CD4-positive, alpha-beta memory T cell (primary cell): Measurements from ENCODE around the gene CPVL. TPM values are rescaled to one million over a fixed set of nuclear protein-coding genes. Genes with fewer than 3 reads are reported as not detected.
"Not testable (repeated sequence)": the region's sequence is repeated elsewhere in the genome, so short reads cannot be mapped to it uniquely, and the experiment has no call there.

ENCODE experiments used
- CTCF ChIA-PET: fragments of 350-600 bp; sonication (Branson Sonifier 250); formaldehyde crosslinking; loops from one replicate; lab custom pipeline; 2021; ENCODE audit warnings: inconsistent platforms; ENCODE audit not compliant: partially characterized antibody; lab: Charles Lee
- POLR2A ChIA-PET: fragments of 350-600 bp; sonication (Branson Sonifier 250); formaldehyde crosslinking; loops from one replicate; lab custom pipeline; 2021; ENCODE audit not compliant: partially characterized antibody; lab: Charles Lee
- DNase-seq, 5 donors: peaks; one replicate each; pipeline versions ENCODE4 v3.0.0 to v3.0.0-alpha.2; 2020 to 2022; ENCODE audit warnings: mixed read lengths in 1 of 5
- H3K27ac ChIP-seq: one replicate; pipeline ENCODE4 v1.7.0; 2013; ENCODE audit warnings: low read depth, low read length
- H3K27me3 ChIP-seq: 2 replicates; pipeline ENCODE4 v1.7.0; 2013; ENCODE audit warnings: mild to moderate bottlenecking, low read length, moderate library complexity; ENCODE audit not compliant: insufficient read depth
- H3K36me3 ChIP-seq: 2 replicates; pipeline ENCODE4 v1.7.0; 2013; ENCODE audit warnings: mild to moderate bottlenecking, low read length, moderate library complexity; ENCODE audit not compliant: insufficient read depth
- H3K4me1 ChIP-seq: 2 replicates; pipeline ENCODE4 v1.7.0; 2013; ENCODE audit warnings: mild to moderate bottlenecking, low read length, moderate library complexity; ENCODE audit not compliant: insufficient read depth
- H3K4me3 ChIP-seq, 2 donors: one replicate each; pipeline ENCODE4 v1.7.0; 2013; ENCODE audit warnings: low read length in 2 of 2, mild to moderate bottlenecking in 1 of 2
- H3K9me3 ChIP-seq, 2 donors: one replicate each; pipeline ENCODE4 v1.7.0; 2013; ENCODE audit warnings: low read length in 2 of 2, control low read depth in 1 of 2; ENCODE audit not compliant: control insufficient read depth in 1 of 2
- H3K27ac Mint-ChIP-seq, 7 donors: one replicate each; pipeline ENCODE4 v1.8.0; 2020 to 2021; ENCODE audit warnings: mixed read lengths in 7 of 7, mild to moderate bottlenecking in 6 of 7, inconsistent platforms in 3 of 7, moderate library complexity in 3 of 7
- H3K27me3 Mint-ChIP-seq, 2 donors: one replicate each; pipeline ENCODE4 v1.8.0; 2020 to 2021; ENCODE audit warnings: mixed read lengths in 2 of 2
- H3K36me3 Mint-ChIP-seq, 2 donors: one replicate each; pipeline ENCODE4 v1.8.0; 2020 to 2021; ENCODE audit warnings: mixed read lengths in 2 of 2, inconsistent platforms in 1 of 2, mild to moderate bottlenecking in 1 of 2
- H3K4me1 Mint-ChIP-seq, 4 donors: one replicate each; pipeline ENCODE4 v1.8.0; 2020 to 2021; ENCODE audit warnings: mixed read lengths in 4 of 4, mild to moderate bottlenecking in 1 of 4
- H3K4me3 Mint-ChIP-seq, 8 donors: one replicate each; pipeline ENCODE4 v1.8.0; 2020 to 2021; ENCODE audit warnings: mixed read lengths in 8 of 8, mild to moderate bottlenecking in 7 of 8, moderate library complexity in 6 of 8, inconsistent platforms in 3 of 8
- H3K9me3 Mint-ChIP-seq, 8 donors: one replicate each; pipeline ENCODE4 v1.8.0; 2020 to 2021; ENCODE audit warnings: mixed read lengths in 8 of 8, mild to moderate bottlenecking in 5 of 8, inconsistent platforms in 3 of 8, moderate library complexity in 1 of 8
- intact Hi-C: fragments of 100-400 bp; cut with micrococcal nuclease; formaldehyde crosslinking; loops from one replicate; pipeline ENCODE4 v1.15.1; 2023
- polyA plus RNA-seq, 2 donors: library from polyadenylated mRNA; unstranded; fragments of 300-500 nt; fragmentation: Illumina TruSeq; gene quantifications; one replicate each; pipeline ENCODE4 v1.2.3, GENCODE V29; 2021
- total RNA-seq, 2 experiments: library from RNA; stranded (reverse); gene quantifications; one replicate each; pipeline ENCODE4 v1.2.3, GENCODE V29; 2021

The CPVL gene
- total and polyA plus RNA-seq, 4 experiments from 2014 or later = 0.61 to 1.6 (median 1.3) TPM; not detected in 1

DNA sequence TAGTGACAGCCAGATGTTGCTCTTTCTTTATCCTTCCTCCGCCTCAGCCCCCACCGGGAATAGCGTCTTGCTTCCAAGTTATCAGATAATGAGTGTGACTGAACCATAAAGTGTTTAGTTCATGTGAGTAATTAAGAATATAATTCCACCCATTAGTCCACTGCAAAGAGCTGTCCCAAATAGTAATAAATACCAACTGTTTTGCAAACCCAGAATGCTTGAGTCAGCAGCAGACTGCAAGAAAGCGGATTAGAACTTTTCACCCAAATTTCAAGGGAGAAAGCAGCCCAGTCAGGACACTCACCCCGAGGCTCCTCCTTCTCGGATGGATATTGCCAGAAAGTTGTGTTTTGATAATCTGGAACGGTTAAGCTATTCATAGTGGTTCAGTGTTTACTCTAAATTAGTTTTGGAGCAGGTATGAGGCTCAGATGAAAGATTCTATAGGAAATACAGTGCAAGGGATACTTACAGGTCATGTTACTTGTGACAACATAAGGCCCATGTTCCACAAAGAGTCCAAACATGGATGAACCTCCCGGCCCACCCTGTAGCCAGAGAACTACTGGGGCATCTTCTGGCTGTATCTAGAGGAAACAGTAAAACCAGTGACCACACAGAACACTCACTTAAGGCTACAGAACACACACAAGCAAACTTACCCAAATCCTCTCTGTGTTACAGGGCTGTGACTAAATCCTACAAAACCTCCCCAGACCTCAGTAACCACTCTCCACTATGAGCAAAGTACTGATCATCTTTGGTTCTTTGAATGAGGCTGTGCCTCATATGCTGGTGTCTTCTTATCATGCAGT lies 50.5 kb downstream of the CPVL start:
- Mint-ChIP-seq H3K4me3 (no peak overlapping the region), H3K9me3 (peaks cover 0 to 4% (median 0%) of the 10 kb centered on the region in 8 donors), H3K27me3 (peaks cover 2% of the 10 kb centered on the region in 2 donors), H3K4me1 (peaks cover 4 to 7% (median 6%) of the 10 kb centered on the region in 4 donors), H3K36me3 (no peaks in the 10 kb centered on the region), H3K27ac (no peak overlapping the region)
- intact Hi-C loops = no loop called here
- ChIA-PET CTCF (interaction anchor here (1.9 kb wide), 1 partner anchor 11 kb away, joined by 8 read pairs; no protein-coding TSS in a partner anchor), POLR2A (no interaction called here)
- Histone ChIP-seq H3K4me1 (no peaks in the 10 kb centered on the region), H3K9me3 (no peaks in the 10 kb centered on the region), H3K4me3 (no peak overlapping the region), H3K27me3 (no peaks in the 10 kb centered on the region), H3K36me3 (no peaks in the 10 kb centered on the region), H3K27ac (no peak overlapping the region)
- DNase-seq = no peak

DNA sequence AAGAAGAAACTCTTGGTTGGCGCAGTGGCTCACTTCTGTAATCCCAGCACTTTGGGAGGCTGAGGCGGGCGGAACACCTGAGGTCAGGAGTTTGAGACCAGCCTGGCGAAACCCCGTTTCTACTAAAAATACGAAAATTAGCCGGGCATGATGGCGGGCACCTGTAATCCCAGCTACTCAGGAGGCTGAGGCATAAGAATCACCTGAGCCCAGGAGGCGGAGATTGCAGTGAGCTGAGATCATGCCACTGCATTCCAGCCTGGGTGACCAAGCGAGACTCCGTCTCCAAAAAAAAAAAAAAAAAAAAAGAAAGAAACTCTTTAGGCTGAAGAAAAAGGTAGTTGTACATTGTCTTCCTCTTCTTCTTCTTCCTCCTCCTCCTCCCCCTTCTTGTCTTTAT lies 53.2 kb downstream of the CPVL start:
- H3K9me3 Mint-ChIP-seq, H3K4me3 ChIP-seq, H3K36me3 Mint-ChIP-seq, DNase-seq, H3K4me3 Mint-ChIP-seq, H3K27ac ChIP-seq, H3K27ac Mint-ChIP-seq, H3K27me3 ChIP-seq, POLR2A ChIA-PET, H3K27me3 Mint-ChIP-seq, intact Hi-C loops, H3K9me3 ChIP-seq, H3K36me3 ChIP-seq, H3K4me1 ChIP-seq: not testable (repeated sequence)
- CTCF ChIA-PET = interaction anchor here (0.7 kb wide), 1 partner anchor 164 kb away, joined by 4 read pairs; no protein-coding TSS in a partner anchor
- peaks cover 7 to 15% (median 9%) of the 10 kb centered on the region in 4 donors for H3K4me1 Mint-ChIP-seq

- H3K4me1 Mint-ChIP-seq = peaks cover 7 to 15% (median 9%) of the 10 kb centered on the region in 4 donors
- H3K27me3 Mint-ChIP-seq = peaks cover 2% of the 10 kb centered on the region in 2 donors
- ChIA-PET CTCF (no interaction called here), POLR2A (no interaction called here)
- H3K4me3 Mint-ChIP-seq = peak overlapping the region in 6 of 8 donors; percentile 38 to 81 (median 56)
- intact Hi-C loops = no loop called here
- peak in 1 of 5 donors; percentile 44 for DNase-seq
- peaks cover 0 to 4% (median 0%) of the 10 kb centered on the region in 8 donors for H3K9me3 Mint-ChIP-seq
- Histone ChIP-seq H3K36me3 (no peaks in the 10 kb centered on the region), H3K27ac (no peak overlapping the region), H3K4me1 (no peaks in the 10 kb centered on the region), H3K9me3 (no peaks in the 10 kb centered on the region), H3K4me3 (peak overlapping the region in 1 of 2 donors; percentile 28), H3K27me3 (no peaks in the 10 kb centered on the region)
- peak overlapping the region in 2 of 7 donors; percentile 43 to 54 for H3K27ac Mint-ChIP-seq
- no peaks in the 10 kb centered on the region for H3K36me3 Mint-ChIP-seq
Measured at GRCh38 chr7:29091715-29092114, 54.6 kb downstream of the CPVL start.

- no peaks in the 10 kb centered on the region for H3K36me3 ChIP-seq
- peak overlapping the region in 6 of 8 donors; percentile 33 to 81 (median 56) for H3K4me3 Mint-ChIP-seq
- H3K27ac ChIP-seq = no peak overlapping the region
- H3K27me3 ChIP-seq = no peaks in the 10 kb centered on the region
- H3K9me3 ChIP-seq = no peaks in the 10 kb centered on the region
- H3K27me3 Mint-ChIP-seq = peaks cover 2% of the 10 kb centered on the region in 2 donors
- ChIA-PET CTCF (interaction anchor here (1.4 kb wide), 1 partner anchor 11 kb away, joined by 6 read pairs; no protein-coding TSS in a partner anchor), POLR2A (no interaction called here)
- H3K27ac Mint-ChIP-seq = peak overlapping the region in 2 of 7 donors; percentile 43 to 54
- no peaks in the 10 kb centered on the region for H3K36me3 Mint-ChIP-seq
- H3K9me3 Mint-ChIP-seq = peaks cover 0 to 4% (median 0%) of the 10 kb centered on the region in 8 donors
- no peak for DNase-seq
- H3K4me1 Mint-ChIP-seq = peaks cover 7 to 15% (median 9%) of the 10 kb centered on the region in 4 donors
- intact Hi-C loops = no loop called here
- H3K4me3 ChIP-seq = peak overlapping the region in 1 of 2 donors; percentile 28
- H3K4me1 ChIP-seq = no peaks in the 10 kb centered on the region
Measured at GRCh38 chr7:29090836-29091601, 55.3 kb downstream of the CPVL start.

GRCh38 chr7:29090151-29090805 lies 56.1 kb downstream of the CPVL start:
- Histone ChIP-seq H3K9me3 (no peaks in the 10 kb centered on the region), H3K27ac (no peak overlapping the region), H3K36me3 (no peaks in the 10 kb centered on the region), H3K4me1 (no peaks in the 10 kb centered on the region), H3K27me3 (no peaks in the 10 kb centered on the region), H3K4me3 (no peak overlapping the region)
- peaks cover 2% of the 10 kb centered on the region in 2 donors for H3K27me3 Mint-ChIP-seq
- peak overlapping the region in 2 of 8 donors; percentile 15 to 77 for H3K4me3 Mint-ChIP-seq
- H3K36me3 Mint-ChIP-seq = no peaks in the 10 kb centered on the region
- intact Hi-C loops = no loop called here
- peak overlapping the region in 1 of 7 donors; percentile 43 for H3K27ac Mint-ChIP-seq
- POLR2A ChIA-PET = no interaction called here
- H3K4me1 Mint-ChIP-seq = peaks cover 7 to 15% (median 9%) of the 10 kb centered on the region in 4 donors
- no peak for DNase-seq
- peaks cover 0 to 2% (median 0%) of the 10 kb centered on the region in 8 donors for H3K9me3 Mint-ChIP-seq
- CTCF ChIA-PET = interaction anchor here (1.4 kb wide), 1 partner anchor 10 kb away, joined by 6 read pairs; no protein-coding TSS in a partner anchor

DNA sequence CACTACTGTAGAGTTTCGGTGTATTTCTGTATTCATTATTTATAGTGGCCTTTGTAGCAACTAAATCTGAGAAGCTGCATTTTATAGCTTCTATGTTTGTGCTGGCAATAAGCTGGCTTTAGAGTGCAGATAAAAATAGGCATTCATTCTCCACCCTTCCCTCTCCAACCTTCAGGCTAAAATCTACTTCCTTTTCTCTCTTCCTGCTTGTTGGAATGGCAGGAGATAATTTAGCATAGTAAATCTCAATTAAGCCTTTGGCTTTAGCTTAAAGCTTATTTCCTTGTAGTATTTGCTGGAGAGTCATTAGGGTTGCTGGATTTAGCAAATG lies 58.5 kb downstream of the CPVL start:
- CTCF ChIA-PET = interaction anchor here (1.0 kb wide), 1 partner anchor 30 kb away, joined by 3 read pairs; no protein-coding TSS in a partner anchor
- H3K36me3 ChIP-seq = no peaks in the 10 kb centered on the region

More for the DNA sequence above, 58.5 kb downstream of the CPVL start:
- Histone ChIP-seq H3K27ac (no peak overlapping the region), H3K27me3 (no peaks in the 10 kb centered on the region), H3K4me3 (no peak overlapping the region), H3K4me1 (no peaks in the 10 kb centered on the region), H3K9me3 (no peaks in the 10 kb centered on the region)
- POLR2A ChIA-PET = interaction anchor here (0.6 kb wide), 1 partner anchor 261 kb away, joined by 3 read pairs; no protein-coding TSS in a partner anchor
- H3K9me3 Mint-ChIP-seq = no peaks in the 10 kb centered on the region
- no peaks in the 10 kb centered on the region for H3K36me3 Mint-ChIP-seq
- H3K4me1 Mint-ChIP-seq = peaks cover 7 to 15% (median 9%) of the 10 kb centered on the region in 4 donors
- H3K27ac Mint-ChIP-seq = no peak overlapping the region
- DNase-seq = no peak
- intact Hi-C loops = no loop called here
- H3K27me3 Mint-ChIP-seq = peaks cover 0 to 2% of the 10 kb centered on the region in 2 donors
- H3K4me3 Mint-ChIP-seq = no peak overlapping the region
